ENCODE measurements around the gene B4GALT1.

- TF ChIP-seq POLR2AphosphoS5 (IDR thresholded peaks at IDR 0.05; ENCODE audit: low read depth, low read length), result no peak
- no peak for TF ChIP-seq POLR2A (IDR thresholded peaks at IDR 0.05; ENCODE audit: low read depth, low read length)
These were observed 41.7 kb downstream of the B4GALT1 start for GRCh38 chr9:33125461-33125860.

All from GM12892 (cell line).